Type B pancreatic cell (in vitro differentiated cells): ENCODE data around the gene XPO5. TPM values are rescaled to one million over a fixed set of nuclear protein-coding genes. Genes with fewer than 3 reads are reported as not detected.

Source experiments
- DNase-seq: peaks from one replicate; pipeline ENCODE4 v3.0.0; 2021; ENCODE audit warnings: mixed read lengths; ENCODE audit not compliant: unreplicated experiment; ENCODE audit errors: extremely low spot score
- H3K27ac Mint-ChIP-seq: 2 replicates; pipeline ENCODE4 v1.8.0; 2021; ENCODE audit warnings: mild to moderate bottlenecking, mixed read lengths
- H3K27me3 Mint-ChIP-seq: 2 replicates; pipeline ENCODE4 v1.8.0; 2021; ENCODE audit warnings: mixed read lengths
- H3K36me3 Mint-ChIP-seq: 2 replicates; pipeline ENCODE4 v1.8.0; 2021; ENCODE audit warnings: mixed read lengths
- H3K4me1 Mint-ChIP-seq: one replicate; pipeline ENCODE4 v1.8.0; 2021; ENCODE audit warnings: mixed read lengths; ENCODE audit not compliant: unreplicated experiment
- H3K4me3 Mint-ChIP-seq: 2 replicates; pipeline ENCODE4 v1.8.0; 2021; ENCODE audit warnings: mild to moderate bottlenecking, mixed read lengths
- H3K9me3 Mint-ChIP-seq: 2 replicates; pipeline ENCODE4 v1.8.0; 2021; ENCODE audit warnings: mixed read lengths
- total RNA-seq: library from RNA; stranded (reverse); gene quantifications from 2 replicates; pipeline ENCODE4 v1.2.1, GENCODE V29; 2021; ENCODE audit warnings: low replicate concordance
- TF ChIP-seq, protein P1 (sequence below): fragments of 200-600 bp; sonication (generic); conservative IDR thresholded peaks from 2 replicates; pipeline ENCODE4 v1.5.0; 2021; ENCODE audit warnings: antibody characterized with exemption, mild to moderate bottlenecking

Gene XPO5
- total RNA-seq, 1 donor from 2014 or later, result 61.1 TPM

- TF ChIP-seq, protein P1, sequence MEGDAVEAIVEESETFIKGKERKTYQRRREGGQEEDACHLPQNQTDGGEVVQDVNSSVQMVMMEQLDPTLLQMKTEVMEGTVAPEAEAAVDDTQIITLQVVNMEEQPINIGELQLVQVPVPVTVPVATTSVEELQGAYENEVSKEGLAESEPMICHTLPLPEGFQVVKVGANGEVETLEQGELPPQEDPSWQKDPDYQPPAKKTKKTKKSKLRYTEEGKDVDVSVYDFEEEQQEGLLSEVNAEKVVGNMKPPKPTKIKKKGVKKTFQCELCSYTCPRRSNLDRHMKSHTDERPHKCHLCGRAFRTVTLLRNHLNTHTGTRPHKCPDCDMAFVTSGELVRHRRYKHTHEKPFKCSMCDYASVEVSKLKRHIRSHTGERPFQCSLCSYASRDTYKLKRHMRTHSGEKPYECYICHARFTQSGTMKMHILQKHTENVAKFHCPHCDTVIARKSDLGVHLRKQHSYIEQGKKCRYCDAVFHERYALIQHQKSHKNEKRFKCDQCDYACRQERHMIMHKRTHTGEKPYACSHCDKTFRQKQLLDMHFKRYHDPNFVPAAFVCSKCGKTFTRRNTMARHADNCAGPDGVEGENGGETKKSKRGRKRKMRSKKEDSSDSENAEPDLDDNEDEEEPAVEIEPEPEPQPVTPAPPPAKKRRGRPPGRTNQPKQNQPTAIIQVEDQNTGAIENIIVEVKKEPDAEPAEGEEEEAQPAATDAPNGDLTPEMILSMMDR, result no peak
- Mint-ChIP-seq H3K4me1 (peaks cover 4% of the 10 kb centered on the region), H3K36me3 (peaks cover 14% of the 10 kb centered on the region), H3K9me3 (no peaks in the 10 kb centered on the region), H3K27ac (no peak overlapping the region), H3K27me3 (no peaks in the 10 kb centered on the region), H3K4me3 (no peak overlapping the region)
- DNase-seq, result no peak
Observed at GRCh38 chr6:43610431-43610830, 34.6 kb upstream of the XPO5 start.

- Mint-ChIP-seq H3K27me3 (no peaks in the 10 kb centered on the region), H3K4me3 (no peak overlapping the region), H3K4me1 (peaks cover 4% of the 10 kb centered on the region), H3K36me3 (peaks cover 19% of the 10 kb centered on the region), H3K27ac (no peak overlapping the region), H3K9me3 (no peaks in the 10 kb centered on the region)
- DNase-seq, result no peak
- TF ChIP-seq, protein P1, result no peak
Observed at GRCh38 chr6:43609402-43609801, 33.6 kb upstream of the XPO5 start.

GRCh38 chr6:43608807-43609206, 33.0 kb upstream of the XPO5 start:
- DNase-seq, result no peak
- peaks cover 4% of the 10 kb centered on the region for H3K4me1 Mint-ChIP-seq

GRCh38 chr6:43608310-43608763, 32.5 kb upstream of the XPO5 start:
- H3K27me3 Mint-ChIP-seq, result no peaks in the 10 kb centered on the region
- H3K27ac Mint-ChIP-seq, result no peak overlapping the region
- TF ChIP-seq, protein P1, result peak; percentile 91
- no peak overlapping the region for H3K4me3 Mint-ChIP-seq
- H3K4me1 Mint-ChIP-seq, result peaks cover 4% of the 10 kb centered on the region
- no peaks in the 10 kb centered on the region for H3K9me3 Mint-ChIP-seq
- DNase-seq, result no peak
- H3K36me3 Mint-ChIP-seq, result peaks cover 22% of the 10 kb centered on the region

More at GRCh38 chr6:43608807-43609206, 33.0 kb upstream of the XPO5 start:
- Mint-ChIP-seq H3K9me3 (no peaks in the 10 kb centered on the region), H3K27ac (no peak overlapping the region), H3K27me3 (no peaks in the 10 kb centered on the region), H3K4me3 (no peak overlapping the region), H3K36me3 (peaks cover 20% of the 10 kb centered on the region)
- TF ChIP-seq, protein P1, result no peak

- Mint-ChIP-seq H3K36me3 (peaks cover 27% of the 10 kb centered on the region), H3K4me1 (peaks cover 4% of the 10 kb centered on the region), H3K9me3 (no peaks in the 10 kb centered on the region), H3K27ac (no peak overlapping the region), H3K4me3 (no peak overlapping the region), H3K27me3 (no peaks in the 10 kb centered on the region)
- no peak for DNase-seq
- TF ChIP-seq, protein P1, result no peak
Observed at GRCh38 chr6:43606019-43606418, 30.2 kb upstream of the XPO5 start.

- H3K4me1 Mint-ChIP-seq, result peaks cover 4% of the 10 kb centered on the region
- H3K4me3 Mint-ChIP-seq, result no peak overlapping the region
- H3K36me3 Mint-ChIP-seq, result peaks cover 27% of the 10 kb centered on the region
- H3K27ac Mint-ChIP-seq, result no peak overlapping the region
- H3K9me3 Mint-ChIP-seq, result no peaks in the 10 kb centered on the region
- no peaks in the 10 kb centered on the region for H3K27me3 Mint-ChIP-seq
- TF ChIP-seq, protein P1, result no peak
- no peak for DNase-seq
Observed at GRCh38 chr6:43604174-43604573, 28.3 kb upstream of the XPO5 start.
